Cardiac muscle cell (in vitro differentiated cells and primary cell): Measurements from ENCODE around the gene RANBP3. TPM values are rescaled to one million over a fixed set of nuclear protein-coding genes. Genes with fewer than 3 reads are reported as not detected.
A peak's percentile ranks its signal among the peaks of the same experiment; 100 is the strongest.

ENCODE experiments used
- DNase-seq, 2 donors: peaks; one replicate each; pipeline versions ENCODE4 v3.0.0 to v3.0.0-alpha.2; 2010 to 2017; ENCODE audit warnings: low read depth in 1 of 2, low spot score in 1 of 2
- H3K27ac ChIP-seq: fragments of 200-600 bp; sonication (generic); 2 replicates; pipeline ENCODE4 v1.5.1; 2016
- H3K27me3 ChIP-seq: fragments of 200-600 bp; sonication (generic); 2 replicates; pipeline ENCODE4 v1.6.0; 2016; ENCODE audit warnings: control low read depth
- H3K36me3 ChIP-seq: fragments of 200-600 bp; sonication (generic); 2 replicates; pipeline ENCODE4 v1.5.1; 2016; ENCODE audit warnings: control low read depth
- H3K4me1 ChIP-seq: fragments of 200-600 bp; sonication (generic); 2 replicates; pipeline ENCODE4 v1.8.1; 2017; ENCODE audit warnings: low read depth, mild to moderate bottlenecking, mixed run types
- H3K4me3 ChIP-seq: fragments of 200-600 bp; sonication (generic); 2 replicates; pipeline ENCODE4 v1.5.1; 2016; ENCODE audit warnings: mild to moderate bottlenecking
- H3K9me3 ChIP-seq: fragments of 200-600 bp; sonication (generic); 2 replicates; pipeline ENCODE4 v1.5.1; 2017; ENCODE audit warnings: low read depth, mild to moderate bottlenecking, control low read depth
- CTCF ChIP-seq: IDR thresholded peaks from 2 replicates; pipeline ENCODE4 v1.5.1; 2012; ENCODE audit warnings: low read depth, mild to moderate bottlenecking, low read length
- polyA plus RNA-seq: library from polyadenylated mRNA; unstranded; fragments of >200 nt; fragmentation: Nextera tagmentation; extraction: Ambion mirVana; gene quantifications from 2 replicates; pipeline ENCODE4 v1.2.1, GENCODE V29; 2016
- total RNA-seq: library from RNA; depleted of rRNA; stranded (reverse); fragments of >200 nt; gene quantifications from 2 replicates; pipeline ENCODE4 v1.2.3, GENCODE V29; 2016

The RANBP3 gene
- total and polyA plus RNA-seq, 2 experiments from 2014 or later, result 17.7 to 108 TPM

- H3K4me1 ChIP-seq, result peaks cover 24% of the 10 kb centered on the region
- no peak for DNase-seq
- no peaks in the 10 kb centered on the region for H3K9me3 ChIP-seq
- TF ChIP-seq CTCF, result no peak
- H3K36me3 ChIP-seq, result peaks cover 10% of the 10 kb centered on the region
- no peak overlapping the region for H3K27ac ChIP-seq
- H3K27me3 ChIP-seq, result no peaks in the 10 kb centered on the region
- no peak overlapping the region for H3K4me3 ChIP-seq
Observed at GRCh38 chr19:5897189-5897969, 80.6 kb downstream of the RANBP3 start.

GRCh38 chr19:5896365-5897076 lies 81.4 kb downstream of the RANBP3 start:
- H3K27ac ChIP-seq, result peak overlapping the region; percentile 86
- DNase-seq, result no peak
- no peak overlapping the region for H3K4me3 ChIP-seq
- H3K4me1 ChIP-seq, result peaks cover 27% of the 10 kb centered on the region
- peaks cover 10% of the 10 kb centered on the region for H3K36me3 ChIP-seq
- TF ChIP-seq CTCF, result no peak
- no peaks in the 10 kb centered on the region for H3K9me3 ChIP-seq
- no peaks in the 10 kb centered on the region for H3K27me3 ChIP-seq

GRCh38 chr19:5895890-5896289 lies 82.0 kb downstream of the RANBP3 start:
- DNase-seq, result no peak
- Histone ChIP-seq H3K4me1 (peaks cover 27% of the 10 kb centered on the region), H3K36me3 (peaks cover 10% of the 10 kb centered on the region), H3K4me3 (no peak overlapping the region), H3K27me3 (no peaks in the 10 kb centered on the region), H3K9me3 (no peaks in the 10 kb centered on the region), H3K27ac (peak overlapping the region; percentile 86)
- no peak for TF ChIP-seq CTCF

GRCh38 chr19:5895409-5895808 lies 82.5 kb downstream of the RANBP3 start:
- H3K4me3 ChIP-seq, result no peak overlapping the region
- H3K27ac ChIP-seq, result peak overlapping the region; percentile 86
- no peaks in the 10 kb centered on the region for H3K27me3 ChIP-seq
- DNase-seq, result no peak
- no peak for TF ChIP-seq CTCF
- H3K36me3 ChIP-seq, result peaks cover 10% of the 10 kb centered on the region
- H3K9me3 ChIP-seq, result no peaks in the 10 kb centered on the region
- peaks cover 27% of the 10 kb centered on the region for H3K4me1 ChIP-seq

- Histone ChIP-seq H3K36me3 (peaks cover 10% of the 10 kb centered on the region), H3K4me1 (peaks cover 27% of the 10 kb centered on the region), H3K4me3 (no peak overlapping the region), H3K9me3 (no peaks in the 10 kb centered on the region), H3K27ac (peak overlapping the region; percentile 86), H3K27me3 (no peaks in the 10 kb centered on the region)
- no peak for TF ChIP-seq CTCF
- DNase-seq, result no peak
Observed at GRCh38 chr19:5894704-5895349, 83.1 kb downstream of the RANBP3 start.
